ENCODE data around the gene CES1.
A peak's percentile ranks its signal among the peaks of the same experiment; 100 is the strongest.
"Not testable (repeated sequence)": the region's sequence is repeated elsewhere in the genome, so short reads cannot be mapped to it uniquely, and the experiment has no call there.

CES1 gene

DNA sequence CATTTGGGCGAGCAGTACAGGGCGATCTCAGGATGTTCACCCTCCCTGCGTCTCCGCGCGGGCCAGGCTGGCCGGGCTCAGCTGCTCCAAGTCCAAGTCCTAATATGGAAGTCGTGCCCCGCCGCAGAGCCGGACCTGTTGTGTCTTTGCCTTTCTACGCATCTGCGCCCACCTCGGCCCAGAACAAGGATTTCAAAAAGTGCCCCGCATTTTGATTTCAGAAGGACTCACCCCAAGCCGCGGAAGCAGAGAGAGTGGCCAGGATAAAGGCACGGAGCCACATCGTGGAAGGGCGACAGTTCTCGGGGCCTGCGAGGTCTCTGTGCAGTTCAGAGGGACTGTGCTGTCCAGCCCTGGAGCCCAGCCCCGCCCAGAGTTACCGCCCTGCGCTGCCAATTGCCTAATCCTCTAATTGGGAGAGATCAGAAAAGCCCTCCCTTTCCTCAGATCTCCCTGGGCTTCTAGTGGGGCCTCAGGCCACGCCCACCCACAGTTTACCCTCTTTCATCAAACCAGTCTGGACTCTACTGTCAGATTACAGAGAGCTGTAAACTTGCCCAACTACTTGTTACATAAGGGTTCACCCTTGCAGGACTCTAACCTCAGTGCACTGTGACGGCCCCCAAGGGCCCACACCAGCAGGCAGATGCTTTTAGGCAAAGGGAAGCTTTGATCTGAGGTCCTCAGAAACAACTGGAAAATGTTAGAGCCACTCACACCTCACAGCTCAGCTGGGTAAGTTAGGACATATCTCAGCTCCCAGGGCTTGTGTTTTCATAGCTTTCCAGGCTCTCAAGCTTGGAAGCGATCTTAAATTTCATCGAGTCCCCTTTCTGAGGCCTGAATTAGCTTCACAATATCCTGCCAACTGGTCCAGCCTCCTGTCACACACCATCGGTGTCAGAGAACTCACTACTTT lies at the start of gene CES1:
Gene CES1 (minus strand): TSS at position 324 of the 919 bp plus-strand sequence. CDS start 41 bp downstream, at position 283.
- DNase-seq (ENCODE audit: low spot score) = no peak

DNA sequence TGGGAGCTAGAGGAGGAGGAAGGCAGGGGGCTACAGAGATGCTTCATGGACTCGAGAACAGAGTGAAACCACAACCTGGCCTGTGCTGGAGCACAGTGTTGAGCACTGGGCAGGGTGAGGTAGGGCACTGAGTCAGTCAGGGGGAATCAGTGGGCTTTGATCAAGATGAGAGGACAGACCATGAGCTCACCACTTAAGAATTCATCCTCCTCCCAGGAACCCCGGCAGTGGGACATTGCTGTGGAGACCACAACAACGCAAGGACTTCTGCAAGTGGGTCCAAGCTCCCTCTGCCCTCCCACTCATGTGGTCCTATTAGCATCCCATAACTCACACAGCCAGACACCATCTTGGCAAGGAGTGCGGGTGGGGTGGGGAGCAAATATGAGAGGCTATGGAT lies 44.0 kb upstream of the CES1 start:
- no peak for DNase-seq (ENCODE audit: low spot score)

DNA sequence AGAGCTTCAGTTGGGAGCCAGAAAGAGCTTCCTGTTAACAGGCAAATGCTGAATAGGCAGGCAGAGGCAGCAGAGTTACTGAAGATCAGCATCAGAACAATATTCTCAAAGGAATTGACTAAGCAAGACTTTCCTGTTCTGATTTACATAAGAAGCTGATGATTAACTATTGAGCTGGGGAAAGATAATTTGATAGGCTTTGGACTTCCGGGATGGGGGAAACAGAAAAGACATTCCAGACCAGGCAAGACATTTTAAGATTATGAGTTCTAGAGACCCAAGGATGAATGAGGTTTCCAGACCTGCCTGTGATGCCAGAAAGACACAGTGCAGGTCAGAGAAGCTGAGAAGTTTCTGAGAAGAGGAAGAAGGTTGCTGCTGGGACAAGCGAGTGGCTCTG lies 42.4 kb upstream of the CES1 start, which contains the start of gene CES5A:
Gene CES5A (minus strand): TSS at position 101 of the 400 bp plus-strand sequence. CDS start 152 bp downstream, outside the sequence.
- no peak for DNase-seq (ENCODE audit: low spot score)

DNA sequence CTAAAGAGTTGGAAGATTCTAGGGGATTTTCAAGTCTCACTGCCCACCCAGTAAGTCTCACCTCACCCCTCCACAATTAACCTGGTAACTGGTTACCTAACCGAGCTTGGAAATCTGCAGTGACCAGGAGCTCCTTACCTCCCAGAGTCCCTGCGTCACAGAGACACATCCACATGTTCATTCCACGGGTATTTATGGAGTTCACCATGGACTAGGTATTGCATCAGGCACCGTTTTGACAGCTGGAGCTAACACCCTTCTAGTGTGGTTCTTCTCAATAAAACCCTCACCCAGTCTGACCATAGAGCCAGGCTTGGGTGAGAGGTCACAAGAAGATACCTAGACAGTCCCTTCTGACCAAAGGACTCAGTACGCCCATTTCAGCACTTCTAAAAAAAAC lies 40.2 kb upstream of the CES1 start:
- DNase-seq (ENCODE audit: low spot score) = no peak

DNA sequence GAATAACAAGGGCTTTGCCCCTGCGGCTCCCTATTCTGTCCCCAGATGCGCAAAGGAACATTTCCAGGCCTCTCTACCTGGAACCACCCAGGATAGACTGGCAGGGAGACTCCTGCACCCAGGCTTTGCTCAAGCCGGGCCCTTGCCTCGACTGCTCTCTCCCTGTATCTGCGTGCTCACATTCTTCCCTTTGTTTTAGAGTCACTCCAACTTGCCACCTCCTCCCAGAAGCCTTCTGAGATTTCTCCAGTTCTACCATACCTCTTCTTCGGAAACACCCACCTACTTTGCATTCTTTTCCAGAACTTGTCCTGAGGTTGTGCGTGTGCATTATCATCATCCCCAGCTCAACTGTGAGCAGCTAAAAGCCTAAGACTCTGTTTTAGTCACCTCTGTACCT lies 39.2 kb upstream of the CES1 start:
- no peak for DNase-seq (ENCODE audit: low spot score)

DNA sequence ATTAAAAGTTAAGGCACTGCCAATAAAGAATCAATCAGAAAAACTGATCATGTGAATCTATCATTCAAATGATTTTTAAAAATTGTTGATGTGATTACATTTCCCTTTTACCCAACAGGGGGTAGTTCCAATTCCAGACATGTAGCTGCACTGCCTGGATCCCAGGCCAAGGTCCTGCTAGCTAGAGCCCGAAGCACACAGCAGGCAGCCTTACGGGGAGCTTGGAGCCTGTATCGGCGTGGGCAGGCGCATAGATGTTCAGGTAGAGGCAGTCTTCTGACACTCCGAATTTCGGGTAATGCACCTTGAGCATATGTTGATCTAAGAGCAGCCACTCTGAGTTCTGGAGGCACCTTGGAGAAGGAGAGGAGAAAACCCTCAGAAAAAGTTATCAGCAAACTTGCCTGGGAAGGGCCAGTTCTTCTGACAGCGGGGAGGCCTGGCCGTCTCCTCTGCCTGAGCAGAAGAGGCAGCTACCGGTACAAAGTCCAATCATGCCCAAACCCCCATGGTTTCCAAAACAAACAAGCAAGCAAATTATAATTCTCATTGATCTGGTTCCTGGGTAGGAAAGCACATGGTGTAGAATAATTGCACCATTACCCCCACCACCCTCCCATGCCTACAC lies 38.6 kb upstream of the CES1 start:
- no peak for DNase-seq (ENCODE audit: low spot score)

DNA sequence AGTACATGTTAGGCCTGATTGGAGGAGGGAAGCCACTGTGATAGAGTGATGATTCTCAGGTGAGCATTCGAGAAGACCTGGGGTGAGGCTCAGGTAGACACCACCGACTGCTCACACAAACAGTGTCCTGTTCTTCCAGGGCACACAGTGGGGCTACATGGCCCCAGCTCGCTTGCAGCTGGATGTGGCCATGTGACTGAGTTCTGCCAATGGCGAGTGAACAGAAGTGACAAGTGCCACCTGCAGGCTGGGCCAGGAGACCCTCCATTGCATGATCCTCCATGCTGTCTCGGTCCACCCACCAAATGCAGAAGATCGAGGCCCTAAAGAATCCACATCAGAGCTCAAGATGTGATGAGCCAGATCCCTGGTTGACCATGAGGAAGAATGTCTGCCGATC lies 36.1 kb upstream of the CES1 start:
- no peak for DNase-seq (ENCODE audit: low spot score)

DNA sequence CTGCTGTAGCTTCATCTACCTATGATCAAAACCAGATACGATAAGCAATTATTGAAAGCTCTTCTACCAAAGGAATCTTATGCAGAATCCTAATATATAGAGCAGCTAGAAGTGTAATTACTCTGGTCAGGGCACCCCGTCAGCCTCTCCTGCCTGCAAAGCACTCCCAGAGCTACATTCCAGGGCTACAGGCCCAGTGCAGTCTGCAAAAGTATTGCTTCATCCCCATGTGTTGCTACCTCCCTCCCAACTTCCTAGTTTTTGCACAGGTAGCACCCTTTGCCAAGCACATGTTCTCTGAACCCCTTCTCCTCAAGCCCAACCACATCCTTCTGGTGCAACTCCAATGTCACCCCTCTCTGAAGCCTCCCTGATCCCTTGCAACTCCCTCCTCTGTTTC lies 35.2 kb upstream of the CES1 start:
- DNase-seq (ENCODE audit: low spot score) = no peak

DNA sequence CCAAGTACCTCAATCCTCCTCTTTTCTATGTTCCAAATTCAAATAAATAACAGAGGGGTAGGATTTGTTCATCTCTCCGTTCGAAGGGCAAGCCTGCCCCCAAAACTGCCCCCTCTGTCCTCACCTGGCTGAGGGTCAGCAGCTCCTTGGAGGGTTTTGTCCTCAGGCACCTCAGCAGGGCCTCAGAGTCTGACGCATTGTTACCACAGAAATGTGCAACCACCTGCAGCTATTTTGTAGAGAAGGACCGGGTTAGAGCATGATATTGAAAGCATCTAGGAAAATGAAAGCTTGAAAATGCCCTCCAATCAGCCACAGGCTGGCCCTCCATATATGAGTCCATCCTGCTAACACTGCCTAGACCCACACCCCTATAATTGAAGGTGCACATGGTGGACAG lies 28.4 kb upstream of the CES1 start:
- no peak for DNase-seq (ENCODE audit: low spot score)

DNA sequence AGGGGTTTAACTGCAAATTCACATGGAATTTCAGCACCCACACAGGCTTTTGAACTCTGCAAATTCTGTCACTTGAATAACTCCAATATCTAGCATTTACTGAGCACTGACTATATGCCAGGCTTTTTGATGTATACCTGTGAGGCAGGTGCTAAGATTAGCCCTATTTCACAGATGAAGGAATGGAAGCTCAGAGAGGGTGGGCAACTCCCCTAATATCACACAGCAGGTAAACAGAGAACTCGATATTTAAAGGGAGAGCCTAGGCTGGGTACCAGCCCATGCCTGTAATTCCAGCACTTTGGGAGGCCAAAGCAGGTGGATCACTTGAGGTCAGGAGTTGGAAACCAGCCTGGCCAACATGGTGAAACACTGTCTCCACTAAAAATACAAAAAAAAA lies 24.8 kb upstream of the CES1 start:
- not testable (repeated sequence) for DNase-seq (ENCODE audit: low spot score)

DNA sequence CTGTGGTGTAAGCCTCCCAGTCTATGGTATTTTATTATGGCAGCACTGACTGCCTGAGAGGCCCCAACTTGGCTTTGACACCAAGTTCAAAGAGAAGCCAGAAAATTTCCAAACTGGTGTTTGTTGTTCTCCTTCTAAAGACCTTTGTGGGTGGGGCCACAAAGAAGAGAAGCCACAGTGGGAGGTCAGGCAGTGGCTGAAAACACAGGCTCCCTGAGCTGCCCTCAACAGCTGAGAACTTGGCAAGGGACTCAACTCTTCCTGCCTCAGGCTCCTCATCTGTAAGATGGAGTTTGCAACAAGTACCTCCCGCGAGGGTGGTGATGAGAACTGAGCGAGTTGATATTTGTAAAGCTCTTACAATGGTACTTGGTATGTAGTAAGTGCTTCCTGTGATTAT lies 24.1 kb upstream of the CES1 start:
- no peak for DNase-seq (ENCODE audit: low spot score)

DNA sequence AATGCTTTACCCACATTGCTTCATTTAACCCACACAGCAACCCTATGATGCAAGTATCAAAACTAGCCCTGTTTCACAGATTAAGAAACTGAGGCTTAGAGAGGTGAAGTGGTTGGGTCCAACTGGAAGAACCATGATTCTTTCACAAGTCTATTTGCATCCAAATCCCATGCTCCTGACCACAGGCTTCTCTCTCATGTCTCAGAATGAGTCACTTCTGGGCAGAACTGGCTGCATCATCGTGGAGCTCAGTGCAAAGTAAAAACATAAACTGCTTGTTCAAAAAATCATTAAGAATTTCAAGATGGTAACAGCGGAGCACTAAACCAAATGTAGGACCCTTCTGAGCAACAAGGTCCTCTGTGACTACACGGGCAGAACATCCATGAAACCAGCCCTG lies 20.2 kb upstream of the CES1 start:
- no peak for DNase-seq (ENCODE audit: low spot score)

DNA sequence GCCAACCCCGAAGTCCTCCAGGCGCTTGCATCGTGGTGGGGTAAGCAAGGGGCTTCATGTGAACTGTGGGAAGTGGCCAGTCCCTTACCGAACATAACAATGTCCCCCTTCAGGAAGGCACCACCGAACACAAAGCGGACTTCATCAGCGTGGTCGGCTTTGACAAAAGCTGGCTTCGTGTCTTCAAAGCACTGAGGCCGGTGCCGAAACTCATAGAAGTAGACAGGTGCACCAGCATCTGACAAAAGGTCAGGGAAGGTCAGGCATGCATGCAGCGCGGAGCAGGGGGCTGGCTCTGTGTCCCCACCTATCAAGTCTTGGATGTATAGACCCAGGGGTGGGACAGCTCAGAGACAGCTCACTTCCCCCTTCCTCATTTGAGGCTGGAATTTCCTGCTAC lies 16.6 kb upstream of the CES1 start:
- no peak for DNase-seq (ENCODE audit: low spot score)

DNA sequence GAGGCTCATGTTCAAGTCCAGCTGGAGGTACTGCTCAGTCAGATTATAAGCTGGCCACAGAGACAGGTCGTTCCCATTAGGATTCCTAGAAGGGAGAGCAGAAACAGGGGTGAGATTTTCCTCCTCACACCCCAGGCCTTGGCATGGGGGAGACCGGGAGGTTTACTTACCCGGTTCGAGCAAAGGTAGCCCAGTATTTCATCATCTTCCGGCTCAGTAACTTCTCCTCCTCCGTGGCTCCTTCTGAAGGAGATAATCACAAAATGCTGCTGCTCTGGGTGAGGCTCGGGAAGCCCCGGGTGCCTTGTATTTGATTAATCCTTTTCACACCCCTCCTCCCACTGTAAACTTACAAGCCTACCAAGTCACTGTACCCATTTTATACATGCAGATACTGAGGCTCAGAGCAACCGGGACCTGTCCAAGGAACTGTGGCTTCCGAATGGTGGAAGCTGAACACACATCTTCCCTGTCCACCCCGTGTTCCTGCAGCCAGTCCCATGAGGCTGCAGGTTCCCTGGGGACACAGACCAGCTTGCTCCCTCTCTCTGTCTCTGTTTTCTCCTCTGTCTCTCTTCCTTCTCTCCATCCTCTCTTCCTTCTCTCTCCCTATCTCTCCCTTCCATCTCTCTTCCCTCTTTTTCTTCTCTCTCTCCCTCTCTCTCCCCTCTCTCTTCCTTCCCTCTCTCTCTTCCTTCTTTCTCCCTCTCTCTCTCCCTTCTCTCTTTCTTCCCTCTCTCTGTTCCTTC lies 13.9 kb upstream of the CES1 start:
- DNase-seq (ENCODE audit: low spot score) = no peak

DNA sequence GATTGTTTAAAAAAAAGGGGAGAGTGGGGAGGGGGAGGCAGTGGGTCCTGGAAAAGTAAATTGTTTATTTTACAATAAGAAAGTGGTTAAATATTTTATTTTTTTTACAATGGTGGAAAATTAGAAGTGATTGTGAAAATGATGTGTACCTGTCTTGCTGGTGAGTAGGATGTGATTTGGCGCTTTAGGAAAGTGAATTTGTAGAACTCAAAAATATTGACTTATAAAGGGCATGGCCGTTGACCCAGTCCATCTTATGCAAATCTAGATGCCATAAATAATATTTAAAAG lies 10.2 kb upstream of the CES1 start:
- no peak for DNase-seq (ENCODE audit: low spot score)

DNA sequence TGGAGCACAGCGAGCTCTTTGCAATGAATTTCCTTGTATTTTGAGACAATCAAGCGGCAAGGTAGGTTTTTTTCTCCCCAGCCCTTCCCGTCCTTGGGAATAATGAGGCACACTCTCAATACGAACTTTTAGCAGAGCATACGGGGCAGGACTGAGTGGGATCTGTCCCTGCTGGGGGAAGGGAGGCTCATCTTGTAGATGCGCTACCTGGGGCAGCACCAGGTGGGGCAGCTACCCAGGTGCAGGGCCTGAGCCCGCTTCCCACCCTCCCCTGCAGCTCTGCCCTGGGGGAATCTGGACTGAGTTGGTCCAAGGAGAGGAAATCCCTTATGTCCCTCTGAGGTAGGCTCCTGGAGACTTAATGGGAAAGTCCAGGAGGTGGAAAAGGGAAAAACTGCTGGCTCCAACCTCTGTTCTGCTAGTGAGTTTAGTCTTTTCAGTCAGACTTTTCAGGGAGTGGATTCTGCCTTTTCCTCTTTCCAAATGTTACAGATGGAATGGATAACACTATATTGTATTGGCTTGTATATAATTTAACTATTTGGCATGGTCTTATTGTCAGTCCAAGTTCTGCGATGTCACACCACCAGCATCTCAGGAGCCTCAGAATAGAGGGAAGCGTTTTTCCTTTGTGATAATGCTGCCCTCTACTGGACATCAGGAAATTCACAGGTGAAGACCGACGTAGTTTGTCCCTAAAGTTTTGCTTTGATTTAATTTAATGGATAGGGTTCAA lies 9.6 kb upstream of the CES1 start:
- peak; percentile 69 for DNase-seq (ENCODE audit: low spot score)

DNA sequence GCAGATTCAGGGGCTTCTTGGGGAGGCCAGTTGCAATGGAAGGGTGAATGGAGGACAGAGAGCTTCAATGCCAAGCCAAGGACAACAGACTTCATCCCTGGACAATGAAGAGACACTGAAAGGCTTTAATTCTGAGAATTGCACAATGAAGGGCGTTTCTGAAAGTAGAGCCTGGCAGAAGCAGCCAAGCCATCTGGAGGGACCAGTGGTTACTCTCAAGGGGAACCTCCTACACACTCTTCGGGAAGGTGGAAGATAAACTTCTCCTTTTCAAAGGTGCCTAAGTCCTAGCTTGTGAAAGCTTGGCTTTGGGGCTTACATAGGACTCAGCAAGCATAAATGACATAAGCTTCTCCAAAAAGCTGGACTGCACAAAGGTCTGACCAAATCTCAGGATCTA lies 6.2 kb upstream of the CES1 start:
- DNase-seq (ENCODE audit: low spot score) = peak; percentile 30

DNA sequence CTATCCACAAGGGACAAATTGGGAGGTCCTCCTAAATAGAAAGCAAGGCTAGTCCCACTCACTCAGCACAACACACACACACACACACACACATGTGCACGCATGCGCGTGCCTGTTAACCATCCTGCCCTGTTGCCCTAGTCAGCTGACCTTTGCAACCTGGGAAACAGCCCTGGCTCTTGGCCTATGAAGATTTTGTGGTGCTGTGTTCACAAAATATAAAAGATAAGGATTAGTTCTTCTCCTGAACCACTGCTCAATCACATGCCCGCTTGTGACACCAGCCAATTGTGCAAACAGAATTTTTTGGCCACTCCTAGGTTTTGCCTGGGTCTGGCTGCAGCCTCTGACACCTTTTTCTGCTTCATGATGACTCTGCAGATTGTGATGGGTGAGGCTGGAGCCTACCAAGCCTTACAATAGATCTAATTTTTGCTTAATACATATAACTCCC lies 3.3 kb upstream of the CES1 start:
- DNase-seq (ENCODE audit: low spot score) = no peak

DNA sequence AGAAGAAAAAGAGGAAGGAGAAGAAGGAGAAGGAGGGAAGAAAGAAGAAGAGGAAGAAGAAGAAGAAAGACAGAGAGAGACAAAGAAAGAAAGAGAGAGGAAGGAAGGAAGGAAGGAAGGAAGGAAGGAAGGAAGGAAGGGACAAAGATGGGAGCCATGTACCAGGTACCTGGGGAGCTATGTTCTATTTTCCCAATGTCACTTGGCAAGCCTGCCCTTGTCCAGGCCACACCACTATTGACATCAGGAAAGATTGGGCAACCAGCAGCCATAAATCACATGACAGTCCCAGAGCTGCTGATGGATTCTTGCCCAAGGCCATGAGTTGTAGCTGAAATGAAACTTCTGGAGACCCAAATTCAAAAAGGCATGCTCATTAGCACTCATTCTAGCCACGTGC lies 2.7 kb upstream of the CES1 start:
- peak; percentile 37 for DNase-seq (ENCODE audit: low spot score)

DNA sequence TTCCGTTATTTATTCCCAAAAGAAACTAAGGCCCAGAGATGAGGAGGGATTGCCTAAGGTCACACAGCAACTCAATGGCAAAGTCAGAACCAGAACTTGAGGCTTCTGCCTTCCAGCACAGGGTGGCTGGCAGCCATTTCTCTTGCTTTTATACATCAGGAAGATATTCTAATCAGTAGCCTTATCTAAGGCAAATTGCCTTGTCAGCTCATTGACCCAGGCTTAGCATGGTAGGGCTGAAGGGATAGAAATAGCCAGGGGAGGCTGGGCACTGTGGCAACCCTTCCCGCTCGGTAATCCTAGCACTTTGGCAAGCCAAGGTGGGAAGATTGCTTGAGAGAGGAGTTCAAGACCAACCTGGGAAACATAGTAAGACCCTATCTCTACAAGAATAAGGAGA lies 2.3 kb upstream of the CES1 start:
- DNase-seq (ENCODE audit: low spot score) = not testable (repeated sequence)

DNA sequence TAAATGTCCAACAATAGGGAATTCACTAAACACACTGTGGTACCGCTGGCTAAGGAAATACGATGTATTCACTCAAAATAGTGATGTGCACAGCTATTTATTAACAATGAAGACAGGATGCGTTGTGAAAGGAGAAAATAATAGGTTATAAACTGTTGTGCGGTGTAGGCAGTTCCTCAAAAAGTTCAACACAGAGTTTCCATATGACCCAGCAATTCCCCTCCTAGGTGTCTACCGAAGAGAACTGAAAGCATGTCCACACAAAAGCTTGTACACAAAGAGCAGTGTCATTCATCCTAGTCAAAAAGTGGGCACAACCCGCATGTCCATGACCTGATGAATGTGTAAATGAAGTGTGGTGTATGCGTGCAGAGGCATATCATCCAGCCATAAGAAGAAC lies 1.2 kb upstream of the CES1 start:
- DNase-seq (ENCODE audit: low spot score) = peak; percentile 71

DNA sequence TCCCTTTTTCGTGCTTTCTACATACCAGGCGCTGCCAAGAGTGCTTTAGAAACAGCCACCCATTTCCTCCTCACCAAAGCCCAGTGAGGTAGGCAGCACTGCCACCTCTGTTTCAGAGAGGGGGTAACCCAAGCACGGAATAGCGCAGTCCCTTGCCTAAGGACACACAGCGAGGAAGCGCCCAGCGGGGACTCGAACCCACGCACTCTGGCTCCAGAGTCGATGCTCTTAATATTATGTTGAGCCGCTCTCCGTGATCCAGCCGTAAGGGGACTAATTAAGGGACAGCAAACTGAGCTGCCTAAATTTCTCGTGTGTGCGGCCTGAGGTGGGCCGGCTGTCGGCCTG lies 497 bp downstream of the CES1 start:
- no peak for DNase-seq (ENCODE audit: low spot score)

Measured in pons (tissue), 1 donor.